ENCODE results near the gene ATP6V1E1. TPM values are rescaled to one million over a fixed set of nuclear protein-coding genes. Genes with fewer than 3 reads are reported as not detected.

ATP6V1E1 gene
- total RNA-seq, 1 donor from 2014 or later = 59.7 TPM

- DNase-seq (ENCODE audit: low spot score, unreplicated experiment) = no peak
- Mint-ChIP-seq H3K27ac (no peak overlapping the region), H3K4me1 (ENCODE audit: low read depth) (peaks cover 7% of the 10 kb centered on the region), H3K36me3 (ENCODE audit: insufficient read depth) (no peaks in the 10 kb centered on the region), H3K9me3 (ENCODE audit: low read depth) (no peaks in the 10 kb centered on the region), H3K27me3 (no peaks in the 10 kb centered on the region), H3K4me3 (ENCODE audit: low read depth) (no peak overlapping the region)
- TF ChIP-seq CTCF (IDR thresholded peaks at IDR 0.05; ENCODE audit: unreplicated experiment) = no peak
These were observed 50.3 kb downstream of the ATP6V1E1 start for GRCh38 chr22:17578136-17578754.

DNA sequence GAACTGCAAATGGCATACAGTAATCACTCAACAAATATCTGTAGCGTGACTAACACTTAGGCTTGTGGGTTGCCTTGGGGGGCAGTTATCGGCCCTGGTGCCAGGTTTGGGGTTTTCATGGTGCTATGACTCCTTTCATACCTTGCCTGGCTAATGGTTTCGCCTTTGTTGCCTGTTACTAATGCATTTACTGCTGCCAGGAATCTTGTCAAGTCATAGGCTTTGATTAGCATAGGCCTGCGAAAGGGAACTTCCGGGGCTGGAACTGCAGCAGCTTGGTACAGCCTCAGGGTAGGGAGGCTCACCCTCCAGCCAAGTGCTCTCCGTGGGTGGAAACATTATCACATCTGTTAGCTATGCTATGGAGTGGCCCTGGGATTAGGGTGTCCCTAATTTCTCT, 52.1 kb downstream of the ATP6V1E1 start:
- H3K27me3 Mint-ChIP-seq = no peaks in the 10 kb centered on the region
- no peak overlapping the region for H3K27ac Mint-ChIP-seq
- no peak for DNase-seq (ENCODE audit: low spot score, unreplicated experiment)
- H3K4me3 Mint-ChIP-seq (ENCODE audit: low read depth) = no peak overlapping the region
- H3K36me3 Mint-ChIP-seq (ENCODE audit: insufficient read depth) = no peaks in the 10 kb centered on the region
- H3K4me1 Mint-ChIP-seq (ENCODE audit: low read depth) = peaks cover 7% of the 10 kb centered on the region
- H3K9me3 Mint-ChIP-seq (ENCODE audit: low read depth) = no peaks in the 10 kb centered on the region
- no peak for TF ChIP-seq CTCF (IDR thresholded peaks at IDR 0.05; ENCODE audit: unreplicated experiment)

DNA sequence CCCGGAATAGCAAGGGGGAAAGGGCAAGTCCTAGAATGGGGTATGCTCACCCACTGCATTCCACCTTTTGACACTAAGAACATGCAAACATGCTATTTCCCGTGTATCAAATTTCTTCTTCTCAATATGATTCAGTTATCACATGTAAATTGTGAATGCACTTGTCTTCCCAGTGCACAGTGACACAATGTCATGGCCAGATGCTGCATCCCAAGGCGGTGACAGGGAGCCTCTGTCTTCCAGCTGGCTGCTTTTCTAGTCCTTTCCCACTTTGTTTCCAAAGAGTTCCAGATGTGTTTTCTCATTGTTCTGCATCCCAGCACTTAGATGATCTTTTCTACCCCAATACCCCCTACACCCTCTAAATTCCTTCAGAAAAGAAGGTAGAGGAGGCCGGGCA, 52.9 kb downstream of the ATP6V1E1 start:
- no peak for DNase-seq (ENCODE audit: low spot score, unreplicated experiment)
- H3K27me3 Mint-ChIP-seq = no peaks in the 10 kb centered on the region
- no peak for TF ChIP-seq CTCF (IDR thresholded peaks at IDR 0.05; ENCODE audit: unreplicated experiment)
- H3K27ac Mint-ChIP-seq = no peak overlapping the region
- no peak overlapping the region for H3K4me3 Mint-ChIP-seq (ENCODE audit: low read depth)
- peaks cover 12% of the 10 kb centered on the region for H3K4me1 Mint-ChIP-seq (ENCODE audit: low read depth)
- no peaks in the 10 kb centered on the region for H3K36me3 Mint-ChIP-seq (ENCODE audit: insufficient read depth)
- H3K9me3 Mint-ChIP-seq (ENCODE audit: low read depth) = no peaks in the 10 kb centered on the region

DNA sequence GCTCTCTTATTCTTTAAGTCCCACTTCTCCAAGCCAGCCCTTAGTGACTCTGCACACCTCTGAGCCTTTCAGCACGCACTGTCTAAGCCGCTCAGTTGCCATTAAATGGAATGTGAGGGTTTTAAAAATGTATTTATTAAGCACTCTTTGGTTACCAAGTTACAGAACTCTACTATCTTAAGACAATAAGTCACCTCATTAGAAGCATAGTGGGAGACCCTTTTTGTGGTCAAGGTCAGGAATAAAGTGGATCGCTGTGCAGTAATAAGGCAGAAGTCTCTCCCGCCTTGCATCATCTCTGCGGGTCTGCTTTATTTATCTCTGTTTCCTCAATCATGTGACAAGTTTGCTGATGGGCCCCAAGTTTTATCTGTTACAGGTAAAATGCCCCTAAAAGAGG, 53.4 kb downstream of the ATP6V1E1 start:
- TF ChIP-seq CTCF (IDR thresholded peaks at IDR 0.05; ENCODE audit: unreplicated experiment) = no peak
- Mint-ChIP-seq H3K27me3 (no peaks in the 10 kb centered on the region), H3K27ac (no peak overlapping the region), H3K9me3 (ENCODE audit: low read depth) (no peaks in the 10 kb centered on the region), H3K36me3 (ENCODE audit: insufficient read depth) (no peaks in the 10 kb centered on the region), H3K4me3 (ENCODE audit: low read depth) (no peak overlapping the region), H3K4me1 (ENCODE audit: low read depth) (peaks cover 13% of the 10 kb centered on the region)
- DNase-seq (ENCODE audit: low spot score, unreplicated experiment) = no peak

GRCh38 chr22:17570851-17571631, 57.5 kb downstream of the ATP6V1E1 start:
- Mint-ChIP-seq H3K27ac (no peak overlapping the region), H3K4me1 (ENCODE audit: low read depth) (peaks cover 25% of the 10 kb centered on the region), H3K36me3 (ENCODE audit: insufficient read depth) (no peaks in the 10 kb centered on the region), H3K9me3 (ENCODE audit: low read depth) (no peaks in the 10 kb centered on the region), H3K27me3 (no peaks in the 10 kb centered on the region), H3K4me3 (ENCODE audit: low read depth) (no peak overlapping the region)
- DNase-seq (ENCODE audit: low spot score, unreplicated experiment) = no peak
- TF ChIP-seq CTCF (IDR thresholded peaks at IDR 0.05; ENCODE audit: unreplicated experiment) = no peak
